ENCODE results near the gene LUZP2. TPM values are rescaled to one million over a fixed set of nuclear protein-coding genes. Genes with fewer than 3 reads are reported as not detected.

The LUZP2 gene
- total and polyA plus RNA-seq, 9 of the 15 experiments (the other 6 are each of a cell fraction or from before 2014, with no cell fraction given) = not detected

GRCh38 chr11:25065746-25066145 is 568.9 kb downstream of the LUZP2 start:
- Histone ChIP-seq H3K9ac (ENCODE audit: insufficient read depth in 1 of 2, low read depth in 2 of 2, low read length in 2 of 2) (no peak overlapping the region), H4K20me1 (replicated peaks; ENCODE audit: control insufficient read depth, insufficient read depth, low read length) (no peaks in the 10 kb centered on the region), H3K9me3 (replicated peaks; ENCODE audit: control insufficient read depth, insufficient read depth, low read depth, low read length) (no peaks in the 10 kb centered on the region), H3K27me3 (ENCODE audit: control insufficient read depth in 2 of 2, insufficient read depth in 2 of 2, low read length in 2 of 2) (no peaks in the 10 kb centered on the region), H3K4me3 (no peak overlapping the region), H3K36me3 (ENCODE audit: control insufficient read depth, insufficient read depth, low read length) (no peaks in the 10 kb centered on the region), H2AFZ (ENCODE audit: low read depth, low read length) (no peak overlapping the region), H3K4me2 (ENCODE audit: insufficient read depth, low read length) (no peak overlapping the region), H3K79me2 (ENCODE audit: control insufficient read depth, insufficient read depth, low read length) (no peaks in the 10 kb centered on the region), H3K27ac (ENCODE audit: extremely low read depth, low read depth, low read length) (no peak overlapping the region), H3K4me1 (replicated peaks in 1 of 2; ENCODE audit: control insufficient read depth in 2 of 2, insufficient read depth in 2 of 2, low read length in 2 of 2) (no peaks in the 10 kb centered on the region), H3K9me1 (ENCODE audit: control insufficient read depth, insufficient read depth, low read length) (no peaks in the 10 kb centered on the region)
- intact Hi-C loops (cut with micrococcal nuclease) = no loop called here
- no peak for ATAC-seq
- BruUV-seq (replicated peaks) = no TSS peak
- TF ChIP-seq RBFOX2 (IDR thresholded peaks at IDR 0.05; ENCODE audit: low read depth, low read length) (no peak), SMAD3 (CRISPR knock-in tag; conservative IDR thresholded peaks at IDR 0.05) (no peak), ZNF551 (CRISPR knock-in tag; IDR thresholded peaks at IDR 0.05) (no peak), SIN3A (IDR thresholded peaks at IDR 0.05; ENCODE audit: borderline replicate concordance in 2 of 2, control insufficient read depth in 1 of 2, low read depth in 2 of 2, low read length in 2 of 2) (no peak), NFRKB (IDR thresholded peaks at IDR 0.05; ENCODE audit: low read depth) (no peak), LEF1 (IDR thresholded peaks at IDR 0.05) (no peak), NCOA2 (IDR thresholded peaks at IDR 0.05; ENCODE audit: partially characterized antibody in 2 of 2) (no peak), MLLT1 (IDR thresholded peaks at IDR 0.05) (no peak), ZNF584 (CRISPR knock-in tag; IDR thresholded peaks at IDR 0.05; ENCODE audit: low read depth) (no peak), ELF1 (tag; IDR thresholded peaks at IDR 0.05) (no peak)
- in situ Hi-C loops (cut with MboI) = no loop called here
- DNase-seq (ENCODE audit: extremely low read depth in 1 of 4, low spot score in 3 of 4) = no peak
- ChIA-PET POLR2A (no interaction called here), CTCF (ENCODE audit: low intra/inter-chr PET ratio) (no interaction called here)
- no peak for FAIRE-seq
- WGBS (ENCODE audit: insufficient coverage, low coverage, missing lambda C conversion rate) = 0% methylated on average over 1 of the region's 1 CpG
